ENCODE measurements around the gene DYNC1LI1. TPM values are rescaled to one million over a fixed set of nuclear protein-coding genes. Genes with fewer than 3 reads are reported as not detected.

DYNC1LI1 gene
- total RNA-seq, 1 donor from 2014 or later = 81.7 TPM

- Mint-ChIP-seq H3K4me3 (ENCODE audit: unreplicated experiment) (no peak overlapping the region), H3K36me3 (ENCODE audit: low read depth, unreplicated experiment) (no peaks in the 10 kb centered on the region), H3K9me3 (ENCODE audit: unreplicated experiment) (no peaks in the 10 kb centered on the region), H3K4me1 (ENCODE audit: unreplicated experiment) (peaks cover 41% of the 10 kb centered on the region), H3K27ac (ENCODE audit: unreplicated experiment) (peak overlapping the region; percentile 97), H3K27me3 (ENCODE audit: unreplicated experiment) (no peaks in the 10 kb centered on the region)
- no peak for DNase-seq (ENCODE audit: low spot score)
- TF ChIP-seq, protein P1, sequence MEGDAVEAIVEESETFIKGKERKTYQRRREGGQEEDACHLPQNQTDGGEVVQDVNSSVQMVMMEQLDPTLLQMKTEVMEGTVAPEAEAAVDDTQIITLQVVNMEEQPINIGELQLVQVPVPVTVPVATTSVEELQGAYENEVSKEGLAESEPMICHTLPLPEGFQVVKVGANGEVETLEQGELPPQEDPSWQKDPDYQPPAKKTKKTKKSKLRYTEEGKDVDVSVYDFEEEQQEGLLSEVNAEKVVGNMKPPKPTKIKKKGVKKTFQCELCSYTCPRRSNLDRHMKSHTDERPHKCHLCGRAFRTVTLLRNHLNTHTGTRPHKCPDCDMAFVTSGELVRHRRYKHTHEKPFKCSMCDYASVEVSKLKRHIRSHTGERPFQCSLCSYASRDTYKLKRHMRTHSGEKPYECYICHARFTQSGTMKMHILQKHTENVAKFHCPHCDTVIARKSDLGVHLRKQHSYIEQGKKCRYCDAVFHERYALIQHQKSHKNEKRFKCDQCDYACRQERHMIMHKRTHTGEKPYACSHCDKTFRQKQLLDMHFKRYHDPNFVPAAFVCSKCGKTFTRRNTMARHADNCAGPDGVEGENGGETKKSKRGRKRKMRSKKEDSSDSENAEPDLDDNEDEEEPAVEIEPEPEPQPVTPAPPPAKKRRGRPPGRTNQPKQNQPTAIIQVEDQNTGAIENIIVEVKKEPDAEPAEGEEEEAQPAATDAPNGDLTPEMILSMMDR (IDR thresholded peaks at IDR 0.05; ENCODE audit: unreplicated experiment) = no peak
Observed at GRCh38 chr3:32613183-32613582, 42.5 kb upstream of the DYNC1LI1 start.

DNA sequence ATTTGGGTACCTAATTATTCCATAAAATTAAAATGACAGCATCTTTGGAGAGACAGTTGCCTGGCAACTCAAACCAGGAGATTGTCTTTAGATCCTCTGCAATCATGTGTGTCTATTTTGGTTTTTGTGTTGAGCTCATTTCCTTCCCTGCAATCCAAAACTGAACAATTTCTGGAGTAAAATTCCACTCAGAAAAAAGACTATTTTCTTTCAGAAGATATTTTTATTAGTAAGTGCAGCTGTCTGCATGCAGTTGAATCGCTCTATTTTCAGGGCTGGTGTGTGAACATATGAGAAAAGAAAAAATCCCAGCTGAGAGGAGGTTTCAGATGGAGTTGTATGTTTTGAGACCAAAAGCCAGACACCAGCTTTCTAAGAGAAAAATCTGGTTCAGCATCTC is 41.9 kb upstream of the DYNC1LI1 start:
- Mint-ChIP-seq H3K27ac (ENCODE audit: unreplicated experiment) (no peak overlapping the region), H3K4me3 (ENCODE audit: unreplicated experiment) (no peak overlapping the region), H3K27me3 (ENCODE audit: unreplicated experiment) (peaks cover under 1% of the 10 kb centered on the region), H3K4me1 (ENCODE audit: unreplicated experiment) (peaks cover 41% of the 10 kb centered on the region), H3K36me3 (ENCODE audit: low read depth, unreplicated experiment) (no peaks in the 10 kb centered on the region), H3K9me3 (ENCODE audit: unreplicated experiment) (no peaks in the 10 kb centered on the region)
- TF ChIP-seq, protein P1 (IDR thresholded peaks at IDR 0.05; ENCODE audit: unreplicated experiment) = no peak
- DNase-seq (ENCODE audit: low spot score) = no peak

DNA sequence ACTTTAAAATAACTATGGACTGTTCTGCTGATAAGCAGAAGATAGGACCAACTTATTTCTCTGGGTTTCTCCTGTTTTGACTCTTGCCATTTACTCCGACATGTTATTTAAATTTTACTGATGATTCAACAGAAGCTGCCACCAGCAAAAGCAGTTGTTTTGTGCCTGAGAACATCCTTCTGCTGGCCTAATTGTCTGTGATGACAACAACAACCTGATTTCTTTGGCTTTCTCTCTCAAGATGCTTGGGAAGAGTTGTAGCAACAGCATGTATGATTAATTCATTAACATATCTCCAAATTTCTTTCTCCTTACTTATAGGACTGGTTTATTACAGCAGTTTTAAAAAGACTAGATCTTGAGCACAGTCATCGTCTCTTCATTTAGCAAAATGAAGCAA is 36.9 kb upstream of the DYNC1LI1 start:
- no peak for DNase-seq (ENCODE audit: low spot score)
- peaks cover 3% of the 10 kb centered on the region for H3K27me3 Mint-ChIP-seq (ENCODE audit: unreplicated experiment)
- no peak overlapping the region for H3K27ac Mint-ChIP-seq (ENCODE audit: unreplicated experiment)
- H3K4me3 Mint-ChIP-seq (ENCODE audit: unreplicated experiment) = no peak overlapping the region
- H3K36me3 Mint-ChIP-seq (ENCODE audit: low read depth, unreplicated experiment) = no peaks in the 10 kb centered on the region
- peaks cover 10% of the 10 kb centered on the region for H3K4me1 Mint-ChIP-seq (ENCODE audit: unreplicated experiment)
- TF ChIP-seq, protein P1 (IDR thresholded peaks at IDR 0.05; ENCODE audit: unreplicated experiment) = no peak
- no peaks in the 10 kb centered on the region for H3K9me3 Mint-ChIP-seq (ENCODE audit: unreplicated experiment)

DNA sequence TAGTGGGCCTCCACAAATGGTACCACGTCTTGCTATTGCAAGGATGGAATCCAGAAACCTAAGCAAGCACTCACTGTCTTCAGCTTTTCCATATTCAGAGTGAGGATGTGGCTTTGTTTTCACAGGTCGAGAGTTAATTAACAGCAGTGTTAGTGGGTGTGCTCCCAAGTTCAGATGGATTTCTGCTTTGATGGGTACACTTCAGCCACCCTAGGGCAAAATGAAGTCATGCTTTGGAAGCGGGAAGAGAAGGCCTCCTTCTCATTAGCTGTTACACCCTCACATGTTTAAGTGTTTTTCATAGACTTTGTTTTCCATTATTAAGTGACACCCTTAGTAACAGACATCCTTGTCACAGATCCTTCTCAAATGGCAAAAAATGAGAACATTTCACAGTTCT is 36.3 kb upstream of the DYNC1LI1 start:
- Mint-ChIP-seq H3K4me3 (ENCODE audit: unreplicated experiment) (no peak overlapping the region), H3K9me3 (ENCODE audit: unreplicated experiment) (no peaks in the 10 kb centered on the region), H3K27ac (ENCODE audit: unreplicated experiment) (no peak overlapping the region), H3K4me1 (ENCODE audit: unreplicated experiment) (peaks cover 6% of the 10 kb centered on the region), H3K27me3 (ENCODE audit: unreplicated experiment) (peaks cover 3% of the 10 kb centered on the region), H3K36me3 (ENCODE audit: low read depth, unreplicated experiment) (no peaks in the 10 kb centered on the region)
- TF ChIP-seq, protein P1 (IDR thresholded peaks at IDR 0.05; ENCODE audit: unreplicated experiment) = no peak
- no peak for DNase-seq (ENCODE audit: low spot score)

DNA sequence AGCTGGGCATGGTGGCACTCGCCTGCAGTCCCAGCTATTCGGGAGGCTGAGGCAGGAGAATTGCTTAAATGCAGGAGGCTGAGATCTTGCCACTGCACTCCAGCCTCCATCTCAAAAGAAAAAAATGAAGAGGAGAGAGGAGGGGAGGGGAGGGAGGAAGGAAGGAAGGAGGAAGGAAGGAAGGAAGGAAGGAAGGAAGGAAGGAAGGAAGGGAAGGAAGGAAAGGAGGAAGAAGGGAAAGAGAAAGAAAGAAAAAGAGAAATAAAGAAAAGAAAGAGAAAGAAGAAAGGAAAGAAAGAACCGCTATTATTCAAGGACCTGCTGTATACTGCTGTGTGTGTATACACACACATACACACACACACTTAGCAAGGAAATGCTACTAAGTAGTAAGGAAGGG is 35.6 kb upstream of the DYNC1LI1 start:
- TF ChIP-seq, protein P1 (IDR thresholded peaks at IDR 0.05; ENCODE audit: unreplicated experiment) = no peak
- no peaks in the 10 kb centered on the region for H3K36me3 Mint-ChIP-seq (ENCODE audit: low read depth, unreplicated experiment)
- peaks cover 3% of the 10 kb centered on the region for H3K27me3 Mint-ChIP-seq (ENCODE audit: unreplicated experiment)
- peaks cover 5% of the 10 kb centered on the region for H3K4me1 Mint-ChIP-seq (ENCODE audit: unreplicated experiment)
- no peak overlapping the region for H3K4me3 Mint-ChIP-seq (ENCODE audit: unreplicated experiment)
- H3K27ac Mint-ChIP-seq (ENCODE audit: unreplicated experiment) = no peak overlapping the region
- H3K9me3 Mint-ChIP-seq (ENCODE audit: unreplicated experiment) = no peaks in the 10 kb centered on the region
- DNase-seq (ENCODE audit: low spot score) = no peak

All from endothelial cell (in vitro differentiated cells).